GM10266 (cell line): ENCODE measurements around the gene PFKP.

Experiments
- DNase-seq: peaks from one replicate; pipeline ENCODE4 v3.0.0; 2012; ENCODE audit errors: extremely low spot score
- CTCF ChIP-seq: IDR thresholded peaks from 2 replicates; pipeline ENCODE4 v1.5.1; 2012; ENCODE audit warnings: mild to moderate bottlenecking, low read depth; ENCODE audit not compliant: control insufficient read depth, insufficient read depth; ENCODE audit errors: missing control alignments

Gene PFKP

GRCh38 chr10:3117486-3117885, 50.1 kb downstream of the PFKP start:
- DNase-seq, result no peak
- TF ChIP-seq CTCF, result no peak

- no peak for DNase-seq
- no peak for TF ChIP-seq CTCF
Measured at GRCh38 chr10:3118641-3119091, 51.3 kb downstream of the PFKP start.

GRCh38 chr10:3119796-3120459, 52.6 kb downstream of the PFKP start:
- TF ChIP-seq CTCF, result no peak
- no peak for DNase-seq

GRCh38 chr10:3122034-3122433, 54.7 kb downstream of the PFKP start:
- DNase-seq, result no peak
- no peak for TF ChIP-seq CTCF

GRCh38 chr10:3122486-3123205, 55.3 kb downstream of the PFKP start:
- DNase-seq, result no peak
- no peak for TF ChIP-seq CTCF

- no peak for TF ChIP-seq CTCF
- DNase-seq, result no peak
Measured at GRCh38 chr10:3123571-3124411, 56.4 kb downstream of the PFKP start.
